Type B pancreatic cell (in vitro differentiated cells): ENCODE results near the gene GPRIN2. TPM values are rescaled to one million over a fixed set of nuclear protein-coding genes. Genes with fewer than 3 reads are reported as not detected.
"Not testable (repeated sequence)": the region's sequence is repeated elsewhere in the genome, so short reads cannot be mapped to it uniquely, and the experiment has no call there.

ENCODE experiments used
- DNase-seq: peaks from one replicate; pipeline ENCODE4 v3.0.0; 2021; ENCODE audit warnings: mixed read lengths; ENCODE audit not compliant: unreplicated experiment; ENCODE audit errors: extremely low spot score
- H3K27ac Mint-ChIP-seq: 2 replicates; pipeline ENCODE4 v1.8.0; 2021; ENCODE audit warnings: mild to moderate bottlenecking, mixed read lengths
- H3K27me3 Mint-ChIP-seq: 2 replicates; pipeline ENCODE4 v1.8.0; 2021; ENCODE audit warnings: mixed read lengths
- H3K36me3 Mint-ChIP-seq: 2 replicates; pipeline ENCODE4 v1.8.0; 2021; ENCODE audit warnings: mixed read lengths
- H3K4me1 Mint-ChIP-seq: one replicate; pipeline ENCODE4 v1.8.0; 2021; ENCODE audit warnings: mixed read lengths; ENCODE audit not compliant: unreplicated experiment
- H3K4me3 Mint-ChIP-seq: 2 replicates; pipeline ENCODE4 v1.8.0; 2021; ENCODE audit warnings: mild to moderate bottlenecking, mixed read lengths
- H3K9me3 Mint-ChIP-seq: 2 replicates; pipeline ENCODE4 v1.8.0; 2021; ENCODE audit warnings: mixed read lengths
- CTCF ChIP-seq: fragments of 200-600 bp; sonication (generic); conservative IDR thresholded peaks from 2 replicates; pipeline ENCODE4 v1.5.0; 2021; ENCODE audit warnings: antibody characterized with exemption, mild to moderate bottlenecking
- total RNA-seq: library from RNA; stranded (reverse); gene quantifications from 2 replicates; pipeline ENCODE4 v1.2.1, GENCODE V29; 2021; ENCODE audit warnings: low replicate concordance

The GPRIN2 gene
- total RNA-seq, 1 donor from 2014 or later, result 7.0 TPM

- no peaks in the 10 kb centered on the region for H3K36me3 Mint-ChIP-seq
- H3K4me1 Mint-ChIP-seq, result no peaks in the 10 kb centered on the region
- DNase-seq, result no peak
- H3K9me3 Mint-ChIP-seq, result no peaks in the 10 kb centered on the region
- no peak overlapping the region for H3K4me3 Mint-ChIP-seq
- H3K27ac Mint-ChIP-seq, result no peak overlapping the region
- TF ChIP-seq CTCF, result no peak
- no peaks in the 10 kb centered on the region for H3K27me3 Mint-ChIP-seq
Observed at GRCh38 chr10:46515366-46515765, 41.1 kb downstream of the GPRIN2 start.

- H3K4me1 Mint-ChIP-seq, result no peaks in the 10 kb centered on the region
- no peaks in the 10 kb centered on the region for H3K36me3 Mint-ChIP-seq
- no peaks in the 10 kb centered on the region for H3K27me3 Mint-ChIP-seq
- TF ChIP-seq CTCF, result no peak
- DNase-seq, result no peak
- no peaks in the 10 kb centered on the region for H3K9me3 Mint-ChIP-seq
- no peak overlapping the region for H3K27ac Mint-ChIP-seq
- no peak overlapping the region for H3K4me3 Mint-ChIP-seq
Observed at GRCh38 chr10:46514899-46515298, 41.6 kb downstream of the GPRIN2 start.

GRCh38 chr10:46514431-46514861, 42.0 kb downstream of the GPRIN2 start:
- Mint-ChIP-seq H3K36me3 (no peaks in the 10 kb centered on the region), H3K4me3 (no peak overlapping the region), H3K9me3 (no peaks in the 10 kb centered on the region), H3K27me3 (no peaks in the 10 kb centered on the region), H3K4me1 (no peaks in the 10 kb centered on the region), H3K27ac (no peak overlapping the region)
- peak; percentile 68 for DNase-seq
- no peak for TF ChIP-seq CTCF

- not testable (repeated sequence) for DNase-seq, H3K4me1 Mint-ChIP-seq, H3K27me3 Mint-ChIP-seq, H3K9me3 Mint-ChIP-seq, H3K4me3 Mint-ChIP-seq, H3K36me3 Mint-ChIP-seq, H3K27ac Mint-ChIP-seq
Observed at GRCh38 chr10:46513333-46513732, 43.1 kb downstream of the GPRIN2 start.

- not testable (repeated sequence) for H3K4me3 Mint-ChIP-seq, DNase-seq, H3K27ac Mint-ChIP-seq, H3K9me3 Mint-ChIP-seq, H3K4me1 Mint-ChIP-seq, H3K36me3 Mint-ChIP-seq, H3K27me3 Mint-ChIP-seq
Observed at GRCh38 chr10:46512725-46513124, 43.7 kb downstream of the GPRIN2 start.

GRCh38 chr10:46512002-46512401, 44.5 kb downstream of the GPRIN2 start:
- not testable (repeated sequence) for H3K4me3 Mint-ChIP-seq, H3K9me3 Mint-ChIP-seq, H3K36me3 Mint-ChIP-seq, H3K4me1 Mint-ChIP-seq, H3K27ac Mint-ChIP-seq, DNase-seq, H3K27me3 Mint-ChIP-seq

Other genes with a start within 250 kb of the GPRIN2 start
- gene ANXA8L1, start 180.9 kb downstream of the GPRIN2 start, total RNA-seq, result 0.97 and 3.9 TPM in 2 replicates
- 0.24 and 0.43 TPM in 2 replicates for gene NPY4R, start 90.7 kb downstream of the GPRIN2 start, total RNA-seq
- 1.2 and 1.3 TPM in 2 replicates for gene SYT15, start 22.5 kb upstream of the GPRIN2 start, total RNA-seq